HG03025 (cell line): ENCODE measurements around the gene TNFAIP1.
A peak's percentile ranks its signal among the peaks of the same experiment; 100 is the strongest.

Experiments used
- ATAC-seq: cut with Tn5 transposase; IDR thresholded peaks from one replicate; pipeline ENCODE4 v1.9.1; 2021; ENCODE audit warnings: mild to moderate bottlenecking, moderate library complexity; ENCODE audit not compliant: unreplicated experiment, low FRiP score

The TNFAIP1 gene

GRCh38 chr17:28369684-28370034 is 34.1 kb downstream of the TNFAIP1 start:
- no peak for ATAC-seq

- no peak for ATAC-seq
Measured at GRCh38 chr17:28370035-28370743, 34.6 kb downstream of the TNFAIP1 start, which contains the start of gene VTN. Gene VTN, minus strand, starts transcription at chr17:28370307. Its CDS starts 104 bp downstream, at chr17:28370203.

GRCh38 chr17:28370744-28371103 is 35.2 kb downstream of the TNFAIP1 start:
- no peak for ATAC-seq

- peak; percentile 64 for ATAC-seq
Measured at GRCh38 chr17:28371245-28372202, 36.0 kb downstream of the TNFAIP1 start, which contains the start of gene SARM1. Gene SARM1, plus strand, starts transcription at chr17:28371694. Its CDS starts 339 bp downstream, at chr17:28372033.

- ATAC-seq, result peak; percentile 10
Measured at GRCh38 chr17:28372203-28372944, 36.8 kb downstream of the TNFAIP1 start.

GRCh38 chr17:28372945-28373274 is 37.3 kb downstream of the TNFAIP1 start:
- no peak for ATAC-seq

GRCh38 chr17:28379814-28380801 is 44.5 kb downstream of the TNFAIP1 start:
- ATAC-seq, result no peak

- ATAC-seq, result no peak
Measured at GRCh38 chr17:28381141-28381825, 45.7 kb downstream of the TNFAIP1 start.

GRCh38 chr17:28384281-28385036 is 48.9 kb downstream of the TNFAIP1 start:
- ATAC-seq, result no peak

- no peak for ATAC-seq
Measured at GRCh38 chr17:28385037-28385400, 49.5 kb downstream of the TNFAIP1 start.

GRCh38 chr17:28385406-28385805 is 49.8 kb downstream of the TNFAIP1 start:
- no peak for ATAC-seq

- ATAC-seq, result no peak
Measured at GRCh38 chr17:28386391-28386790, 50.8 kb downstream of the TNFAIP1 start.

- ATAC-seq, result no peak
Measured at GRCh38 chr17:28388106-28388505, 52.5 kb downstream of the TNFAIP1 start.

GRCh38 chr17:28390141-28390540 is 54.6 kb downstream of the TNFAIP1 start:
- no peak for ATAC-seq

- ATAC-seq, result no peak
Measured at GRCh38 chr17:28390563-28390962, 55.0 kb downstream of the TNFAIP1 start.

- ATAC-seq, result no peak
Measured at GRCh38 chr17:28390984-28391383, 55.4 kb downstream of the TNFAIP1 start.

GRCh38 chr17:28391401-28391800 is 55.8 kb downstream of the TNFAIP1 start:
- no peak for ATAC-seq

- ATAC-seq, result no peak
Measured at GRCh38 chr17:28392491-28392890, 56.9 kb downstream of the TNFAIP1 start.
